ENCODE measurements around the gene IL18BP. TPM values are rescaled to one million over a fixed set of nuclear protein-coding genes. Genes with fewer than 3 reads are reported as not detected.
A peak's percentile ranks its signal among the peaks of the same experiment; 100 is the strongest.

IL18BP gene
- total RNA-seq, 1 donor from 2014 or later = 10.7 TPM

DNA sequence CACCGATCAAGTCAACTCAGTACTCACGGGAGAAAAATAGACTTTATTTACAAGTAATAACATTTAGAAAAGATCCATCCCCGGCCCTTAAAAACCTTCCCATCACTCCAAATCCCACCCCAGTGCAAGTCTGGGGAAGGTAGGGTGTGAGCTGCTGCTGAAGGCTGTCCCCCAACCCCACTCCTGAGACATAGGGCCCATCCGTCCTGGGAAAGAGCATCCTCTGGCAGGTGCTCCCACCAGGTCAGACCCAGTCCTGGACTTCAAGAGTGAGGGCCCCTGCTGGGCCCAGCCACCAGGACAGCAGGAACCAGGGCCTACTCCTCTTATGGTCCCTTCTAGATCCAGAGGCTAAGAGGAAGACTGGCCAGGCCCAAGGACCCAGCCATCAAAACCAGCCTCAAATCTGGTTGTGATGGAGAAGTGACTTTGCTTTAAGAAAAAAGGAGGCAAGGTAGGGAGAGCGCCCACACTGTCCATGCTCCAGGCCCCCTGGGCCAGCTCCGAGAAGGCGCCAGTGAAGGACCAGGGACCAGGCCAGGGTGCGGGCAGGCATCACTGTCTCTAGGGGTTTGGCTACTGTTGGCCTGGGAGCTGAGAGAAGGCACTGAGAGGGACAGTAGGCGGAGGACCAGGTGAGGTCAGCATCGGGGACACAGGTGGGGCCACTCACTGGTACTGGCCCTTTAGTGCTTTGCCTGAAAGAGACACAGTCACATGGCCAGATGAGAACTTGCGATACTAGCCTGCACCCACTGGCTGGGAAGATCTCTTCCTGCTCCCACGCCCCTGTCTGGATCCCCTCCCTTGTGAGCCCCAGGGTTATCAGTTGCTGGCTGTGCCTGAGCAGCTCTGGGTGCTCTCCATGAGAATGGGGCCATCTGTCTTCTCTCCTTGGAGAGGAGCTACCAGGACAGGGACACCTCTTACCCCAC, 4.4 kb downstream of the IL18BP start:
- TF ChIP-seq, protein P1, sequence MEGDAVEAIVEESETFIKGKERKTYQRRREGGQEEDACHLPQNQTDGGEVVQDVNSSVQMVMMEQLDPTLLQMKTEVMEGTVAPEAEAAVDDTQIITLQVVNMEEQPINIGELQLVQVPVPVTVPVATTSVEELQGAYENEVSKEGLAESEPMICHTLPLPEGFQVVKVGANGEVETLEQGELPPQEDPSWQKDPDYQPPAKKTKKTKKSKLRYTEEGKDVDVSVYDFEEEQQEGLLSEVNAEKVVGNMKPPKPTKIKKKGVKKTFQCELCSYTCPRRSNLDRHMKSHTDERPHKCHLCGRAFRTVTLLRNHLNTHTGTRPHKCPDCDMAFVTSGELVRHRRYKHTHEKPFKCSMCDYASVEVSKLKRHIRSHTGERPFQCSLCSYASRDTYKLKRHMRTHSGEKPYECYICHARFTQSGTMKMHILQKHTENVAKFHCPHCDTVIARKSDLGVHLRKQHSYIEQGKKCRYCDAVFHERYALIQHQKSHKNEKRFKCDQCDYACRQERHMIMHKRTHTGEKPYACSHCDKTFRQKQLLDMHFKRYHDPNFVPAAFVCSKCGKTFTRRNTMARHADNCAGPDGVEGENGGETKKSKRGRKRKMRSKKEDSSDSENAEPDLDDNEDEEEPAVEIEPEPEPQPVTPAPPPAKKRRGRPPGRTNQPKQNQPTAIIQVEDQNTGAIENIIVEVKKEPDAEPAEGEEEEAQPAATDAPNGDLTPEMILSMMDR (conservative IDR thresholded peaks at IDR 0.05) = no peak
- Mint-ChIP-seq H3K27me3 (ENCODE audit: low read depth) (peaks cover 16% of the 10 kb centered on the region), H3K4me3 (peak overlapping the region; percentile 54), H3K27ac (ENCODE audit: unreplicated experiment) (peak overlapping the region; percentile 80), H3K36me3 (ENCODE audit: low read depth) (peaks cover 25% of the 10 kb centered on the region), H3K9me3 (no peaks in the 10 kb centered on the region), H3K4me1 (peaks cover 6% of the 10 kb centered on the region)
- DNase-seq (ENCODE audit: low read depth, low spot score) = no peak

GRCh38 chr11:72003776-72004171, 5.1 kb downstream of the IL18BP start:
- H3K4me1 Mint-ChIP-seq = peaks cover 6% of the 10 kb centered on the region
- TF ChIP-seq, protein P1 (conservative IDR thresholded peaks at IDR 0.05) = no peak
- H3K4me3 Mint-ChIP-seq = no peak overlapping the region
- no peak for DNase-seq (ENCODE audit: low read depth, low spot score)
- H3K36me3 Mint-ChIP-seq (ENCODE audit: low read depth) = peaks cover 27% of the 10 kb centered on the region
- peaks cover 14% of the 10 kb centered on the region for H3K27me3 Mint-ChIP-seq (ENCODE audit: low read depth)
- H3K27ac Mint-ChIP-seq (ENCODE audit: unreplicated experiment) = no peak overlapping the region
- no peaks in the 10 kb centered on the region for H3K9me3 Mint-ChIP-seq

DNA sequence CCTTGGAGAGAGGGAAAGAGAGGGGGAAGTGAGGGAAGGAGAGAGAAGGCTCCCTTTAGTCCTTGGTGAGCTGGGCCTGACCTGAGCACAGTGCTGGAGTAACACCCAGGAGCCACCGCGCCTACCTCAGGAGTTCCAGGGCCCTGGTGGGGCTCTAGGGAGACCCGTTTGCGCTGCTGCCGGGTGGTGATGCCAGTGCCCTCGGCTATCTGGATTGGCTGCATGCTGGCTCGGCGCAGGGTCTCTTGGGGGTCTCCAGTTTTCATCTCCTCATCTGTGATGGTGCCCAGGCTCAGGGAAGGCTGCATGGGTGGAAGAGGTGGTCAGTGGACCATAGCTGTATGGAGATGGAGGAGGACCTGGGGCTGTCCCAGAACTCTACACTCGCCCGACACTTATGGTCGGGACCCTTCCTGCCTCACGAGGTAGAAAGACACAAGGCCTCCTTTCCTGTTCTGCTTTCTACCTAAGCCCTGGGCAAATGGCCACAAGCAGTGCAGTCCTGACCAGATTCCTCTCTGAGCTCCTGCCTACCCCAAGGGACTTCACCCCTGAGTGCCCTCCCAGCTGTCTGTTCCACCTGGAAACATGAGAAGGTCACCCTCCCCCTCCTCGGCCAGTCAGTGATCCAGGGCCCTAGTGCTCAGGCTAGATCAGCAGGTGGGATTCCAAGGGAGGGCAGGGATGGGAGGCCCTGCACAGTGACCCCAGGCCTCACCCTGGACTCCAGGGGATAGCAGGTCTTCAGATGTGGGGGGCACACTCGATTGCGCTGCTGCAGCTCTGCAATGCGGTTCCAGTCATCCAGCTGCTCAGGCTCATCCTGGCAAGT, 6.0 kb downstream of the IL18BP start:
- Mint-ChIP-seq H3K9me3 (no peaks in the 10 kb centered on the region), H3K27me3 (ENCODE audit: low read depth) (peaks cover 10% of the 10 kb centered on the region), H3K36me3 (ENCODE audit: low read depth) (peaks cover 25% of the 10 kb centered on the region), H3K27ac (ENCODE audit: unreplicated experiment) (no peak overlapping the region), H3K4me3 (peak overlapping the region; percentile 15), H3K4me1 (peaks cover 6% of the 10 kb centered on the region)
- no peak for DNase-seq (ENCODE audit: low read depth, low spot score)
- TF ChIP-seq, protein P1 (conservative IDR thresholded peaks at IDR 0.05) = no peak

DNA sequence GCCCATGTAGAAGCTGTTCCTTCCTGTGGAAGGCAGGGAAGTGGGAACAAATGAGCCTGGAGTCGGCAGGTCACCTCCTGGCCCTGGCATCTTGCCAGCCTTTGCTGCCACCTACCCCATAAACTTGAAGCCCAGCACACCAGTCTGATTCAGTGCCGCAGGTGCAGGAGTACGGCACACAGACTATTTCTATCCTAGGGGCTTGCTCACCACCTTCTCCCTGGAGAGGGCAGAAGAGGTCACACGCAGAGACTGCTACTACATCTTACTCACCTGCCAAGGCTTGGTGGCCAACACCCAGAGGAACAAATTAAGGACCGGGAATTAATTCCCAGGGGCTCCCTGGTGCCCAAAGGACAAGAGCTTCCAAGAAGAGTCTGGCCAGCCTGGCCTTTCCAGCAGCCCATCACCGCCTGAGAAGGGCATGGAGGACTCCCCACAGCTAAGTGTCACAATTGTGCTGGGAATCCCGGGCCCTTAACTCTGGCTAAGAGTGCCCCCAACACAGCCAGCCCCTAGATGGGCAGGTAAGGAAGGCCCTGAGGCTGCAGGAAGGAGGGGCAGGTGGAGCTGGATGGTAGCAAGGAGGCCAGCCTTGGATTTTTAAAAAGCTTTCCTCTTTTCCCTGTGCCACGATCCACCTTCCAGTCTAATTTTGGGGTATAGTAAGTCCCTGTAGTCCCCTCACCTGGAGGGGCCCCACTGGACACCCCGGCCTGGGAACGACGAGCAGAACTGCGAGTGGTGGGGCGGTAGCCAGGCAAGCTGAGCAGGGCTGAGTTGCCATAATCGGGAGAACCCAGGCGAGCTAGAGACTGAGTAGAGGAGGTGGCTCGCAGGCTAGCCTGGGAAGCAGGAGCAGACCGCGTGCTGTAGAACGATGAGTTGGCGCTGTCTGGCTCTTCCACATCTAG, 6.9 kb downstream of the IL18BP start:
- DNase-seq (ENCODE audit: low read depth, low spot score) = no peak
- Mint-ChIP-seq H3K9me3 (no peaks in the 10 kb centered on the region), H3K36me3 (ENCODE audit: low read depth) (peaks cover 28% of the 10 kb centered on the region), H3K4me1 (peaks cover 6% of the 10 kb centered on the region), H3K27me3 (ENCODE audit: low read depth) (peaks cover 10% of the 10 kb centered on the region), H3K4me3 (peak overlapping the region; percentile 13), H3K27ac (ENCODE audit: unreplicated experiment) (no peak overlapping the region)
- TF ChIP-seq, protein P1 (conservative IDR thresholded peaks at IDR 0.05) = no peak
